Stomach smooth muscle (tissue), 2 donors: ENCODE measurements around the gene PEAR1.

ENCODE experiments used
- H3K27ac ChIP-seq: one replicate; pipeline ENCODE4 v1.7.0; 2013; ENCODE audit warnings: mild to moderate bottlenecking, low read length, inconsistent platforms
- H3K27me3 ChIP-seq, 2 donors: one replicate each; pipeline ENCODE4 v1.7.0; 2013; ENCODE audit warnings: low read length in 2 of 2; ENCODE audit not compliant: insufficient read depth in 2 of 2, control insufficient read depth in 1 of 2
- H3K36me3 ChIP-seq, 2 donors: one replicate each; pipeline ENCODE4 v1.7.0; 2013; ENCODE audit warnings: low read length in 2 of 2; ENCODE audit not compliant: control insufficient read depth in 2 of 2, insufficient read depth in 2 of 2
- H3K4me1 ChIP-seq: one replicate; pipeline ENCODE4 v1.7.0; 2013; ENCODE audit warnings: low read length; ENCODE audit not compliant: control insufficient read depth, insufficient read depth
- H3K4me3 ChIP-seq, 2 donors: one replicate each; pipeline ENCODE4 v1.7.0; 2013; ENCODE audit warnings: low read length in 2 of 2
- H3K9ac ChIP-seq, 2 donors: one replicate each; pipeline ENCODE4 v1.7.0; 2013; ENCODE audit warnings: low read length in 2 of 2, mild to moderate bottlenecking in 1 of 2
- H3K9me3 ChIP-seq, 2 donors: one replicate each; pipeline ENCODE4 v1.7.0; 2013; ENCODE audit warnings: low read length in 2 of 2; ENCODE audit not compliant: control insufficient read depth in 2 of 2
- donor health status: healthy.
- donor health status: Pancreatic carcinoma.

PEAR1 gene

DNA sequence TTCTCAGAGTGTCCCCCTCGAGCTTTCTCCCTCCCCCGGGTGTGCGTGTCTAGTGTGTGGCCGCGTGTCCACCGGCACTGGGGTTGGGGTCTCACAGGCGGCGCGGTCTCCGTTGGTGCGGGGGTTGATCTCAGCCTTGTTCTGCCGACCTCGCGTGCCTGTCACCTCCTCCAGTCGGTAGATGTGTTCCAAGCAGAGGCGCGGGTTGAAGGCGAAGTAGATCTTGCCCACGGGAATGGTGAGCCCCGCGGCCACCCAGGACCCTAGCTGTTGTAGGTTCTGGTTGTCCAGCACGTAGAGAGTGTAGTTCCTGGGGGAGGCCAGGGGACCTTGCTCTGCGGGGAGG is 44.4 kb upstream of the PEAR1 start:
- no peaks in the 10 kb centered on the region for H3K36me3 ChIP-seq
- H3K27me3 ChIP-seq: peaks cover 25 to 33% of the 10 kb centered on the region in 2 donors
- H3K4me1 ChIP-seq: peaks cover 11% of the 10 kb centered on the region
- H3K9me3 ChIP-seq: no peaks in the 10 kb centered on the region
- H3K27ac ChIP-seq: no peak overlapping the region
- H3K9ac ChIP-seq: no peak overlapping the region
- H3K4me3 ChIP-seq: no peak overlapping the region

DNA sequence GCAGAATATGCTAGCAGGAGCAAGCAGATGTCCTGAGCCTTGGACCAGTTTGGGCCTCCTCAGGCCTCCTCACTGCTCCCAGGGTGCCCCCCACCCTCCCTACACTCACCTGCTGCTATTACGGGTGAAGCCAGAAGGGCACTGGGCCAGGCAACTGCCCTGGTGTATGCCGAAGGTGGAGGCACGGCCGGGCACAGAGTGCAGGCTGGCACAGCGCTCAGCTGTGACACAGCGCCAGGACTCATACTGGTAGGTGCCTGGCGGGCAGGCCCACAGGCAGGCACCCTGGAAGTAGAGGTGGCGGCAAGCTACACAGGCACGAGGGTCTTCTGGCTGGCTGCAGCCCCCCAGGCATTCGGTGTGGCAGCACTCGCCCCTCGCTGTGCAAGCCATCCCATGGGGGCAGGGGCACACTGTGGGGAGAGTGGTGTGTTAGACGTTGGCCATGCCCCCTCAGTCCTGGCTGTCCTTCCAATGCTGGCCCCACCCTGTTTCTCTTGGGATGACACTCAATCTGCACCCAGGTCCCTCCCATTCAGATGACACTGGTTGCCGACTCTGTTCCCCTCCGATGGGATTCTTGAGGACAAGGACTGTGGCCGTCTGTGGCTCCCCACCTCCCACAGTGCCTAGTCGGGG is 41.6 kb upstream of the PEAR1 start:
- Histone ChIP-seq H3K9me3 (no peaks in the 10 kb centered on the region), H3K27ac (no peak overlapping the region), H3K27me3 (peaks cover 13 to 23% of the 10 kb centered on the region in 2 donors), H3K4me1 (peaks cover 11% of the 10 kb centered on the region), H3K4me3 (no peak overlapping the region), H3K36me3 (no peaks in the 10 kb centered on the region), H3K9ac (no peak overlapping the region)

DNA sequence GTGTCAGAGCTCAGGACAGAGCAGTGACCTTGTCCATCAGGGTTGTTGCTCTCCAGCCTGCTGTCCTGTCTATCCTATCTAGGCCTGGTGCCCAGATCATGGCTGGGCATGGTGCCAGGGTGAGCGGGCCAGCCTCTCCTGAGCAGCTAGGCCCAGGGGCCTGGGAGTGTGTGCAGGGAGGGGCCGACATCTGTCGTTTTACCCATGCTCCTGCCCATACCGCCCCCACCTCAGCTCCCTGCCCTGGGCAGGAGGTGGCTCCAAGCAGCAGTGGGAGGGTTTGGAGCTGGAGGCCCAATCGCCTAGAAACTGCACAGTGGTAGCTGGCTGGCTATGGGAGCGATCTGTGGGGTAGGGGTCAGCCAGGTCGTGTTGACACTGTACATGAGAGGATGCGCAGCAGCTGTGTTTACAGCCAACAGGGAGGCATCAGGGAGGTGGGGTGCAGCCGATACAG is 41.1 kb upstream of the PEAR1 start:
- H3K27ac ChIP-seq: no peak overlapping the region
- H3K4me1 ChIP-seq: peaks cover 11% of the 10 kb centered on the region
- H3K27me3 ChIP-seq: peaks cover 14 to 22% of the 10 kb centered on the region in 2 donors
- no peaks in the 10 kb centered on the region for H3K9me3 ChIP-seq
- no peak overlapping the region for H3K4me3 ChIP-seq
- no peak overlapping the region for H3K9ac ChIP-seq
- no peaks in the 10 kb centered on the region for H3K36me3 ChIP-seq

DNA sequence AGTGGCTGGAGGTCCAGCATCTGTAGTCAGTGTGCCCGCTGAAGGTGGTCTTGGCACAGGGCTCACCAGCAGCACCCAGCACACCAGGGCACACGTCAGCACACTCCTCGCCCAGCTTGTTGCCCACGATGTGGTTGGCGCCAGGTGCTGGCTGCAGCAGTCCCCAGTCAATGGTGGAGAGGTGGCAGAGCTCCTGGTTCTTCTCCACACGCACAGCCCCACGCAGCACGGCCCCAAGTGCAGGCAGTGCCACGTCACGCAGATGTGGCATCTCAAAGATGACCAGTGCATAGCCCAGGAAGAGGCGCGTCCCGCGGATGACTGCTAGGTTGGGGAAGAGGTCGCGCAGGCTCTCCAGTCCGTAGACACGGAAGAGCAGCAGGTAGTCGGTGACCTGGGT is 39.8 kb upstream of the PEAR1 start:
- H3K27me3 ChIP-seq: peaks cover 20 to 27% of the 10 kb centered on the region in 2 donors
- no peak overlapping the region for H3K27ac ChIP-seq
- H3K4me3 ChIP-seq: no peak overlapping the region
- H3K9me3 ChIP-seq: no peaks in the 10 kb centered on the region
- no peaks in the 10 kb centered on the region for H3K36me3 ChIP-seq
- H3K9ac ChIP-seq: no peak overlapping the region
- peaks cover 13% of the 10 kb centered on the region for H3K4me1 ChIP-seq

DNA sequence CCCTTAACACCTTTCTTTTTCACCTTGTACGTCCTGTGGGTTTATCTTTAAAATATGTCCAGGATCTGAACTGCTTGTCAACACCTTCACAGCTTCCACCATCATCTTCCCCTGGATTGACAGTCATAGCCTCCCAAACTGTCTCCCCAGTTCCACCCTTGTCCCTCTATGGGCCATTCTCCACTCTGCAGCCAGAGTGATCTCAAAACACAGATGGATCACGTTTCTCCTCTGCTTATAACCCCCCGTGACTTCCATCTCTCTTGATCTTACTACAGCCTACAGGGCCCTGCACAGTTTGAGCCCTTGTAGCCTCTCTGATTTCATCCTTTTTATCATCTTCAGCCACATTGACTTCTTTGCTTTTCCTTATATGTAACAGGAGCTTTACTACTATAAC is 38.9 kb upstream of the PEAR1 start:
- no peak overlapping the region for H3K4me3 ChIP-seq
- no peaks in the 10 kb centered on the region for H3K36me3 ChIP-seq
- H3K9ac ChIP-seq: no peak overlapping the region
- no peak overlapping the region for H3K27ac ChIP-seq
- H3K27me3 ChIP-seq: peaks cover 24 to 31% of the 10 kb centered on the region in 2 donors
- no peaks in the 10 kb centered on the region for H3K9me3 ChIP-seq
- peaks cover 21% of the 10 kb centered on the region for H3K4me1 ChIP-seq

DNA sequence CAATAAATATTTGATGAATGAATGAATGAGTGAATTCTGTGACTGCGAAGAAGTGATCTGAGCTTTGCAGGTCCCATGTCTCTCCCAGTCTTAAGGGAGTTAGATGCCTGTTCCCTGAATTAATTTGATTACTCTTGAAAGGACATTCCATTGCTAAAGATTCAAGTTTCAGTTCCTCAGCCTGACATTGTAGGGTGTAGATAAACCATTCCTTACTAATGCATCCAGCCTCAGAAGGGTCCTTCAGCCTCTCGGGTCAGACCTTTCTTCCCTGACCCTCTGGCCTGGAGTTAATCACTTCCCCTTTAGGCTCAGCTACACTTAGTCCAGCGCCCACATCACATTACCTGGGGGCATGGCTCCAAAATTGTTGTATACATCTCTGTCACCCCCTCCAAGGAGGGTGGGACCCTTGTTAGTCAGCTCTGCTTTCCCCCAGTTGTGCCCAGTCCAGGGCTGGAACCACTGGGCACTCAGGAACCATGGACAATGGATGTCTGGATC is 37.2 kb upstream of the PEAR1 start:
- peaks cover 33 to 48% of the 10 kb centered on the region in 2 donors for H3K27me3 ChIP-seq

GRCh38 chr1:156857532-156857931 is 36.0 kb upstream of the PEAR1 start:
- no peaks in the 10 kb centered on the region for H3K9me3 ChIP-seq
- H3K9ac ChIP-seq: no peak overlapping the region
- peaks cover 43 to 60% of the 10 kb centered on the region in 2 donors for H3K27me3 ChIP-seq
- H3K27ac ChIP-seq: no peak overlapping the region
- H3K4me1 ChIP-seq: peaks cover 30% of the 10 kb centered on the region
- no peaks in the 10 kb centered on the region for H3K36me3 ChIP-seq
- H3K4me3 ChIP-seq: no peak overlapping the region

More for the DNA sequence above, 37.2 kb upstream of the PEAR1 start:
- H3K9ac ChIP-seq: no peak overlapping the region
- no peak overlapping the region for H3K27ac ChIP-seq
- no peaks in the 10 kb centered on the region for H3K36me3 ChIP-seq
- H3K4me1 ChIP-seq: peaks cover 36% of the 10 kb centered on the region
- H3K4me3 ChIP-seq: no peak overlapping the region
- H3K9me3 ChIP-seq: no peaks in the 10 kb centered on the region

GRCh38 chr1:156858555-156858956 is 35.0 kb upstream of the PEAR1 start:
- H3K27me3 ChIP-seq: peaks cover 51 to 67% of the 10 kb centered on the region in 2 donors
- H3K4me3 ChIP-seq: peak overlapping the region in 1 of 2 donors; percentile 47
- H3K36me3 ChIP-seq: no peaks in the 10 kb centered on the region
- H3K9ac ChIP-seq: no peak overlapping the region
- H3K27ac ChIP-seq: no peak overlapping the region
- no peaks in the 10 kb centered on the region for H3K9me3 ChIP-seq
- H3K4me1 ChIP-seq: peaks cover 29% of the 10 kb centered on the region

DNA sequence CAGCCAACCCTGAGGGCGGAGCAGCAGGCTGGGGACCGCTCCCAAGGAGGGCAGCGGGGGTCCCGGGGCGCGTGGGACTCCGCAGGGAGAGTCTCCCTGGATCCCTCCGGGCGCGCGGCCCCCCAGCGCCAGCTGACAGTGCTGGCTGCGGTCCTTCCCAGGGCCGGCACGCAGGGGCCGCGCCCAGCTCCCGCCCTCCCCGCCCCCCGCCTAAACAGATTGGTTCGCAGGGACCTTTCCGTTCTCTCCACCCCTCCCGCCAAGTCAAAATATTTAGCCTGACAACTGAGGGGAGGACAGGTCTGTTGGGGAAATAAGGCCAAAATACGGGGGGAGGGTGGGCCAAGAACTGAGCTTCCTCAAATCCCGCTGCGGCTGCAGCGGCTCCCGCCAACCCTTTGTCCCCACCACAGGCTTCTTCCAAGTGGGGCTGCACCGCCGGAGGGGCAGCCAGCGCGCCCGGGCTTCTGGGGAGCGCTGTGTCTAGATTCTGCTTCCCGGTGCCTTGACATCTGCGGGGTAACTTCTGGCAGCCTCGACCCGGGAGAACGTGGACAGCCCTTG is 34.5 kb upstream of the PEAR1 start, which contains the start of gene INSRR:
Gene INSRR (minus strand): TSS at position 159 of the 564 bp plus-strand sequence. CDS start 496 bp downstream, outside the sequence.
- Histone ChIP-seq H3K4me3 (peak within 1 kb of the TSS; percentile 64 to 66), H3K27me3 (peaks cover 56 to 67% of the 10 kb centered on the region in 2 donors), H3K36me3 (no peaks in the 10 kb centered on the region), H3K27ac (no peak within 1 kb of the TSS), H3K4me1 (peaks cover 29% of the 10 kb centered on the region), H3K9ac (peak within 1 kb of the TSS in 1 of 2 donors; percentile 32), H3K9me3 (no peaks in the 10 kb centered on the region)

GRCh38 chr1:156859523-156860112 is 33.9 kb upstream of the PEAR1 start:
- Histone ChIP-seq H3K27ac (no peak overlapping the region), H3K9me3 (no peaks in the 10 kb centered on the region), H3K4me1 (peaks cover 29% of the 10 kb centered on the region), H3K27me3 (peaks cover 59 to 67% of the 10 kb centered on the region in 2 donors), H3K4me3 (peak overlapping the region; percentile 64 to 66), H3K36me3 (no peaks in the 10 kb centered on the region), H3K9ac (peak overlapping the region in 1 of 2 donors; percentile 32)
